SK-N-SH (cell line): ENCODE data around the gene SPTBN2.

Experiments used
- CTCF ChIP-seq: fragments of 200-600 bp; sonication (generic); IDR thresholded peaks from 2 replicates; pipeline ENCODE4 v1.6.1; 2017; ENCODE audit warnings: antibody characterized with exemption, mild to moderate bottlenecking, moderate library complexity
- EZH2phosphoT487 ChIP-seq: fragments of 200-600 bp; sonication (generic); IDR thresholded peaks from 2 replicates; pipeline ENCODE4 v1.6.1; 2017; ENCODE audit warnings: low read depth, mixed run types, mild to moderate bottlenecking, antibody characterized with exemption, moderate library complexity, borderline replicate concordance
- FOXM1 ChIP-seq: IDR thresholded peaks from 2 replicates; pipeline ENCODE4 v1.4.0; 2012; ENCODE audit warnings: low read depth, mild to moderate bottlenecking
- GABPA ChIP-seq: IDR thresholded peaks from 2 replicates; pipeline ENCODE4 v1.4.0; 2012; ENCODE audit warnings: low read depth, mild to moderate bottlenecking
- MXI1 ChIP-seq: IDR thresholded peaks from 2 replicates; pipeline ENCODE4 v1.6.1; 2012; ENCODE audit warnings: mild to moderate bottlenecking, low read depth, low read length, improper control_type of control experiment
- RAD21 ChIP-seq: IDR thresholded peaks from 2 replicates; pipeline ENCODE4 v1.6.1; 2012; ENCODE audit warnings: mild to moderate bottlenecking, low read length
- REST ChIP-seq: IDR thresholded peaks from 2 replicates; pipeline ENCODE4 v1.6.1; 2012; ENCODE audit warnings: mild to moderate bottlenecking, low read depth, low read length, moderate library complexity
- TAF1 ChIP-seq: IDR thresholded peaks from 2 replicates; pipeline ENCODE4 v1.6.1; 2012; ENCODE audit warnings: low read depth, mild to moderate bottlenecking, low read length, moderate library complexity, borderline replicate concordance
- YY1 ChIP-seq: IDR thresholded peaks from 2 replicates; pipeline ENCODE4 v1.4.0; 2012; ENCODE audit warnings: low read depth, mild to moderate bottlenecking
- TF ChIP-seq, protein P1 (sequence below): IDR thresholded peaks from 2 replicates; pipeline ENCODE4 v1.4.0; 2012; ENCODE audit warnings: low read depth
- TF ChIP-seq, protein P2 (sequence below): IDR thresholded peaks from 2 replicates; pipeline ENCODE4 v1.4.0; 2012; ENCODE audit warnings: low read depth, borderline replicate concordance

DNA sequence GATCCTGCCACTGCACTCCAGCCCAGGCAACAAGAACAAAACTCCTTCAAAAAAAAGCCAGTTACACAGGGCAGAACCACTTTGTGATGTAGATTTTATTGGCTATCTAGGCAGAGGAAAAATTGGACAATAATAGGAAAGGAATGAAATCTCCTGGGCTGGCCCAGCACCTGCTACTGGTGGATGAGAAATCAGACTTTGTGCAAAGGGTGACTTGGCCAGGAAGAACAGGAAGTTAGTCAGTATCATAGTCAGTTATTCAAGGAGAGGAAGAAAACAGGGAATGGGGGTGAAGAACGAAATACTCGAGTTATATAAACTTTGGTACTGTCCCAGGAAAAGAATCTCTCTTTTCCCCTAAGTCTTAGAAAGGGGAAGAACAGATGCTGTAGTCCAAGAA, 11.0 kb upstream of the SPTBN2 start:
- TF ChIP-seq CTCF (no peak), EZH2phosphoT487 (no peak), YY1 (no peak), TAF1 (no peak), REST (no peak), GABPA (no peak), FOXM1 (no peak), RAD21 (no peak), MXI1 (no peak)
- TF ChIP-seq, protein P1, sequence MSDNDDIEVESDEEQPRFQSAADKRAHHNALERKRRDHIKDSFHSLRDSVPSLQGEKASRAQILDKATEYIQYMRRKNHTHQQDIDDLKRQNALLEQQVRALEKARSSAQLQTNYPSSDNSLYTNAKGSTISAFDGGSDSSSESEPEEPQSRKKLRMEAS = no peak
- TF ChIP-seq, protein P2, sequence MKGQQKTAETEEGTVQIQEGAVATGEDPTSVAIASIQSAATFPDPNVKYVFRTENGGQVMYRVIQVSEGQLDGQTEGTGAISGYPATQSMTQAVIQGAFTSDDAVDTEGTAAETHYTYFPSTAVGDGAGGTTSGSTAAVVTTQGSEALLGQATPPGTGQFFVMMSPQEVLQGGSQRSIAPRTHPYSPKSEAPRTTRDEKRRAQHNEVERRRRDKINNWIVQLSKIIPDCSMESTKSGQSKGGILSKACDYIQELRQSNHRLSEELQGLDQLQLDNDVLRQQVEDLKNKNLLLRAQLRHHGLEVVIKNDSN = no peak
